H9 (cell line): Measurements from ENCODE around the gene ITGB8. TPM values are rescaled to one million over a fixed set of nuclear protein-coding genes. Genes with fewer than 3 reads are reported as not detected.
A peak's percentile ranks its signal among the peaks of the same experiment; 100 is the strongest.

Experiments used
- DNase-seq: peaks from one replicate; pipeline ENCODE4 v3.0.0-alpha.2; 2017
- H2AFZ ChIP-seq: one replicate; pipeline ENCODE4 v1.6.1; 2013; ENCODE audit warnings: mild to moderate bottlenecking, low read length, control low read depth, moderate library complexity
- H2AK5ac ChIP-seq: 2 replicates; pipeline ENCODE4 v1.6.1; 2013; ENCODE audit warnings: low read length, control low read depth, mixed read lengths; ENCODE audit not compliant: insufficient read length
- H2BK120ac ChIP-seq: one replicate; pipeline ENCODE4 v1.6.1; 2013; ENCODE audit warnings: low read depth, mild to moderate bottlenecking, low read length, control low read depth, inconsistent platforms; ENCODE audit not compliant: poor library complexity, severe bottlenecking
- H2BK12ac ChIP-seq: 2 replicates; pipeline ENCODE4 v1.6.1; 2013; ENCODE audit warnings: low read length, control low read depth, mixed read lengths, low read depth; ENCODE audit not compliant: insufficient read length
- H2BK15ac ChIP-seq: 2 replicates; pipeline ENCODE4 v1.6.1; 2013; ENCODE audit warnings: low read depth, low read length, control low read depth
- H2BK20ac ChIP-seq: one replicate; pipeline ENCODE4 v1.6.1; 2013; ENCODE audit warnings: low read depth, mild to moderate bottlenecking, low read length, control low read depth, inconsistent platforms; ENCODE audit not compliant: poor library complexity, severe bottlenecking
- H2BK5ac ChIP-seq: 2 replicates; pipeline ENCODE4 v1.6.1; 2013; ENCODE audit warnings: low read length, control low read depth, mixed read lengths; ENCODE audit not compliant: insufficient read length
- H3K14ac ChIP-seq: 2 replicates; pipeline ENCODE4 v1.6.1; 2013; ENCODE audit warnings: low read length, control low read depth; ENCODE audit not compliant: insufficient read depth
- H3K18ac ChIP-seq: 2 replicates; pipeline ENCODE4 v1.6.1; 2013; ENCODE audit warnings: low read depth, mild to moderate bottlenecking, mixed read lengths, low read length, control low read depth; ENCODE audit not compliant: insufficient read length
- H3K23ac ChIP-seq: 2 replicates; pipeline ENCODE4 v1.6.1; 2013; ENCODE audit warnings: low read length, control low read depth, mixed read lengths, low read depth; ENCODE audit not compliant: insufficient read length
- H3K23me2 ChIP-seq: 2 replicates; pipeline ENCODE4 v1.6.1; 2013; ENCODE audit warnings: low read depth, mild to moderate bottlenecking, mixed read lengths, low read length, control low read depth; ENCODE audit not compliant: insufficient read length, poor library complexity, severe bottlenecking
- H3K27ac ChIP-seq: 2 replicates; pipeline ENCODE4 v1.5.1; 2013; ENCODE audit warnings: low read length, control low read depth, mixed read lengths, low read depth; ENCODE audit not compliant: insufficient read length
- H3K27me3 ChIP-seq: 2 replicates; pipeline ENCODE4 v1.6.1; 2013; ENCODE audit warnings: low read length, control low read depth, inconsistent platforms; ENCODE audit not compliant: insufficient read depth
- H3K4ac ChIP-seq: 2 replicates; pipeline ENCODE4 v1.6.1; 2013; ENCODE audit warnings: low read depth, mild to moderate bottlenecking, control low read depth, inconsistent platforms, low read length, moderate library complexity
- H3K4me1 ChIP-seq: 2 replicates; pipeline ENCODE4 v1.6.1; 2013; ENCODE audit warnings: low read length, control low read depth, inconsistent platforms; ENCODE audit not compliant: insufficient read depth
- H3K4me2 ChIP-seq: 2 replicates; pipeline ENCODE4 v1.6.1; 2013; ENCODE audit warnings: low read length, control low read depth, mixed read lengths; ENCODE audit not compliant: insufficient read length, insufficient read depth
- H3K56ac ChIP-seq: 2 replicates; pipeline ENCODE4 v1.6.1; 2013; ENCODE audit warnings: low read depth, mild to moderate bottlenecking, mixed read lengths, low read length, control low read depth; ENCODE audit not compliant: insufficient read length
- H3K79me1 ChIP-seq: 2 replicates; pipeline ENCODE4 v1.6.1; 2013; ENCODE audit warnings: low read depth, mild to moderate bottlenecking, moderate library complexity, low read length, control low read depth, inconsistent platforms; ENCODE audit not compliant: insufficient read depth, poor library complexity, severe bottlenecking
- H3K79me2 ChIP-seq: 2 replicates; pipeline ENCODE4 v1.6.1; 2013; ENCODE audit warnings: low read length, control low read depth, inconsistent platforms; ENCODE audit not compliant: insufficient read depth
- H3K9ac ChIP-seq: 2 replicates; pipeline ENCODE4 v1.6.1; 2013; ENCODE audit warnings: low read length, control low read depth, mixed read lengths; ENCODE audit not compliant: insufficient read length; ENCODE audit errors: extremely low read depth
- H3K9me3 ChIP-seq: one replicate; pipeline ENCODE4 v1.6.1; 2013; ENCODE audit warnings: low read depth, low read length, inconsistent platforms; ENCODE audit not compliant: control insufficient read depth
- H3T11ph ChIP-seq: one replicate; pipeline ENCODE4 v1.6.1; 2013; ENCODE audit warnings: mild to moderate bottlenecking, low read length, control low read depth, inconsistent platforms
- H4K20me1 ChIP-seq: one replicate; pipeline ENCODE4 v1.6.1; 2013; ENCODE audit not compliant: control insufficient read depth, insufficient read length, insufficient read depth
- H4K5ac ChIP-seq: 2 replicates; pipeline ENCODE4 v1.6.1; 2013; ENCODE audit warnings: low read depth, mild to moderate bottlenecking, mixed read lengths, low read length, control low read depth; ENCODE audit not compliant: insufficient read length
- H4K8ac ChIP-seq: replicated peaks from 2 replicates; pipeline ENCODE4 v1.6.1; 2013; ENCODE audit warnings: low read length, control low read depth, mixed read lengths, low read depth; ENCODE audit not compliant: insufficient read length
- H4K91ac ChIP-seq: 2 replicates; pipeline ENCODE4 v1.6.1; 2013; ENCODE audit warnings: low read depth, mild to moderate bottlenecking, moderate library complexity, mixed read lengths, low read length, control low read depth; ENCODE audit not compliant: insufficient read length
- H3K27ac Mint-ChIP-seq, 3 experiments: 2 replicates in 2 of 3; 3 replicates in 1 of 3; pipeline ENCODE4 v1.8.0; 2020 to 2021; ENCODE audit warnings: mixed read lengths in 3 of 3, mild to moderate bottlenecking in 1 of 3, moderate library complexity in 1 of 3
- H3K27me3 Mint-ChIP-seq: 2 replicates; pipeline ENCODE4 v1.8.0; 2021; ENCODE audit warnings: low read depth, mild to moderate bottlenecking, moderate library complexity, mixed read lengths
- H3K36me3 Mint-ChIP-seq, 3 experiments: 2 replicates in 2 of 3; 3 replicates in 1 of 3; pipeline ENCODE4 v1.8.0; 2020 to 2021; ENCODE audit warnings: low read depth in 3 of 3, mixed read lengths in 3 of 3; ENCODE audit not compliant: insufficient read depth in 1 of 3
- H3K4me1 Mint-ChIP-seq, 2 experiments: 2 replicates each; pipeline ENCODE4 v1.8.0; 2020; ENCODE audit warnings: mixed read lengths in 2 of 2
- H3K4me3 Mint-ChIP-seq, 2 experiments: 2 replicates in 1 of 2; 3 replicates in 1 of 2; pipeline ENCODE4 v1.8.0; 2020 to 2021; ENCODE audit warnings: mild to moderate bottlenecking in 2 of 2, mixed read lengths in 2 of 2, moderate library complexity in 1 of 2
- H3K9me3 Mint-ChIP-seq, 2 experiments: 2 replicates in 1 of 2; 3 replicates in 1 of 2; pipeline ENCODE4 v1.8.0; 2020; ENCODE audit warnings: mild to moderate bottlenecking in 2 of 2, mixed read lengths in 2 of 2, moderate library complexity in 1 of 2
- WGBS: extraction: QIAGEN DNeasy Blood & Tissue Kit; methylation state at CpG from one replicate; pipeline ENCODE4 v1.1.7; 2013; ENCODE audit warnings: missing lambda C conversion rate, low lambda C conversion rate, mixed read lengths; ENCODE audit not compliant: insufficient read length; ENCODE audit errors: extremely low coverage; 5-methylcytosine and 5-hydroxymethylcytosine counted together
- total RNA-seq: library from RNA; stranded (reverse); gene quantifications from 2 replicates; pipeline ENCODE4 v1.2.1, GENCODE V29; 2021
- TF ChIP-seq, protein P1 (sequence below): fragments of 200-600 bp; sonication (generic); conservative IDR thresholded peaks from 3 replicates; pipeline ENCODE4 v1.8.0; 2021; ENCODE audit warnings: antibody characterized with exemption, mild to moderate bottlenecking

ITGB8 gene
- total RNA-seq, 1 experiment from 2014 or later, result 7.6 TPM

DNA sequence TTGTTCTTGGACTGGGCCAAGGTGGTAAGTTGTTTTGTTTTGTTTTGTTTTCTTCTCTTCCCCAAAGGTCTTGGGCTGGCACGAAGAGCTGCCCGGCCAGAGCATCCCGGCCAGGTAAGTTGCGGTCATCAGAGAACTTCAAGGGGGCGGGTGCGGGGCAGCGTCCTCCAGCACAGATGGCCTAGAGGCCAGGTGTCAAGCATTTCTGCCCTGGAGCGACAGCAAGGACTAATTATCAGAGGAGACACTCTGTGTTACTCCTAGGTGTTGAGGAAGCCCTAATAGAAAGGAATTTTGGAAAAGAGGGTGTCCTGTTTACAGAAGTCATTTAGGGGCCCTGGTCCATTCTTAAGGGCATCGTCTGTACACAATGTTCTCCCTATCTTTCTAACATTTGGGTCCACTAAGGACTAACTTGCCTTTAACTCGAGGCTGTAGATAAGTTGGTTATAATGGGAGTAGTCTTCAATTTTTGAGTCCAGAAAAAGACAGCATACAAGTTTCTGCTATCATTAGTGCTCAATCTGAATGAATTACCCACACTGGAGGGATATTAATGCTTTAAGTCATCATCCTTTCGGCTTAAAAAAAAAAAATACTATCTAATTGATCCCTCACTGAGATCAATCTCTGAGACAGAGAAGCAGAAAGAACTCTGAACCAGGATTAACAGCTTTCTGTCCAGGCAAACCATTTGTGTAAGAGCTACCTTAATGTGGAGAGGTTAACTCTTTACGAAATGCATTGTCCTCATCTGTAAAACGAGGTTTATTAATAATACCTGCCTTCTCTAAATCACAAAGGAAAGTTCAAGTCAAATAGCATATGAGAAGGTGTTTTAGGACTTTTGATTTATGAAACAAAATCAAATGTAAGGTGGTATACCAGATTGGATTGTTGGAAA, 1.5 kb downstream of the ITGB8 start:
- no CpG with 5 or more reads among the region's 13 CpGs for WGBS
- no peak overlapping the region for H3K27ac ChIP-seq

More for the DNA sequence above, 1.5 kb downstream of the ITGB8 start:
- Histone ChIP-seq H2AFZ (peak overlapping the region; percentile 0), H2BK20ac (no peak overlapping the region), H3K4ac (no peak overlapping the region), H3K79me1 (no peaks in the 10 kb centered on the region), H4K20me1 (no peaks in the 10 kb centered on the region), H4K91ac (no peak overlapping the region), H3K9ac (no peak overlapping the region), H3K23ac (no peak overlapping the region), H2BK120ac (no peak overlapping the region), H3K9me3 (no peaks in the 10 kb centered on the region), H3K18ac (no peak overlapping the region), H3K4me2 (peak overlapping the region; percentile 70), H3T11ph (no peak overlapping the region), H3K14ac (no peak overlapping the region; the same call in 1 of the 2 replicates), H3K4me1 (no peaks in the 10 kb centered on the region), H2BK15ac (no peak overlapping the region), H2BK5ac (no peak overlapping the region), H4K8ac (no peak overlapping the region), H2AK5ac (no peak overlapping the region), H3K56ac (no peak overlapping the region), H4K5ac (no peak overlapping the region), H3K27me3 (no peaks in the 10 kb centered on the region; the same call in 1 of the 2 replicates), H2BK12ac (no peak overlapping the region), H3K23me2 (peaks cover 19% of the 10 kb centered on the region), H3K79me2 (no peaks in the 10 kb centered on the region)
- DNase-seq, result no peak
- Mint-ChIP-seq H3K27ac (peak overlapping the region; percentile 72 to 92 (median 89); a peak in 5 of 7 replicates), H3K36me3 (peaks cover 0 to 6% (median 5%) of the 10 kb centered on the region in 3 experiments; a peak in 3 of 7 replicates), H3K27me3 (peaks cover 15% of the 10 kb centered on the region), H3K4me3 (peak overlapping the region; percentile 88 to 98), H3K4me1 (peaks cover 18 to 27% of the 10 kb centered on the region in 2 experiments), H3K9me3 (no peaks in the 10 kb centered on the region; a peak in 3 of 5 replicates)
- TF ChIP-seq, protein P1, sequence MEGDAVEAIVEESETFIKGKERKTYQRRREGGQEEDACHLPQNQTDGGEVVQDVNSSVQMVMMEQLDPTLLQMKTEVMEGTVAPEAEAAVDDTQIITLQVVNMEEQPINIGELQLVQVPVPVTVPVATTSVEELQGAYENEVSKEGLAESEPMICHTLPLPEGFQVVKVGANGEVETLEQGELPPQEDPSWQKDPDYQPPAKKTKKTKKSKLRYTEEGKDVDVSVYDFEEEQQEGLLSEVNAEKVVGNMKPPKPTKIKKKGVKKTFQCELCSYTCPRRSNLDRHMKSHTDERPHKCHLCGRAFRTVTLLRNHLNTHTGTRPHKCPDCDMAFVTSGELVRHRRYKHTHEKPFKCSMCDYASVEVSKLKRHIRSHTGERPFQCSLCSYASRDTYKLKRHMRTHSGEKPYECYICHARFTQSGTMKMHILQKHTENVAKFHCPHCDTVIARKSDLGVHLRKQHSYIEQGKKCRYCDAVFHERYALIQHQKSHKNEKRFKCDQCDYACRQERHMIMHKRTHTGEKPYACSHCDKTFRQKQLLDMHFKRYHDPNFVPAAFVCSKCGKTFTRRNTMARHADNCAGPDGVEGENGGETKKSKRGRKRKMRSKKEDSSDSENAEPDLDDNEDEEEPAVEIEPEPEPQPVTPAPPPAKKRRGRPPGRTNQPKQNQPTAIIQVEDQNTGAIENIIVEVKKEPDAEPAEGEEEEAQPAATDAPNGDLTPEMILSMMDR, result no peak
